Activated CD8-positive, alpha-beta memory T cell treated with anti-CD3 and anti-CD28 coated beads for 48 hours (primary cell): ENCODE results near the gene TRIM48.
"Not testable (repeated sequence)": the region's sequence is repeated elsewhere in the genome, so short reads cannot be mapped to it uniquely, and the experiment has no call there.

Experiments
- DNase-seq, 3 experiments: peaks; one replicate each; pipeline ENCODE4 v3.0.0-alpha.2; 2020; ENCODE audit warnings: low read depth in 2 of 3, low spot score in 2 of 3

The TRIM48 gene, protein sequence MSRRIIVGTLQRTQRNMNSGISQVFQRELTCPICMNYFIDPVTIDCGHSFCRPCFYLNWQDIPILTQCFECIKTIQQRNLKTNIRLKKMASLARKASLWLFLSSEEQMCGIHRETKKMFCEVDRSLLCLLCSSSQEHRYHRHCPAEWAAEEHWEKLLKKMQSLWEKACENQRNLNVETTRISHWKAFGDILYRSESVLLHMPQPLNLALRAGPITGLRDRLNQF

DNA sequence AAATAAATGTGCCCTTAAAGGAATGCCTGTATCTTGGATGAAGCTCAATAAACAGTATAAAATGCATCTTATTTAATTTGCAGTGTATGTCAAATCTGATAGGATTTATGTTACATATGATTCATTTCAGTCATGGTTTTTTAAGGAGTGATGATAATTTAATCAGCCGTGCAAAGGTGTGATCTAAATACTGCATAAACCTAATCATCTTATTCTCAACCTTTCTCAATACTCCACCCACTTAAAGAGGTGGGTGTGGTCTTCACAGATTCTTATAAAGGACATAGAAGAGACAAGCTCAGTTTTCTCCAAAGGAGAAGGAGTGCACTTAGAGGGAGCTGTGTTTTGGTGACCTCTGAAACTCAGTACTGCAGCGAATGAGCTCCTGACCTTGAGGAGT lies at the start of gene TRIM48:
Gene TRIM48, plus strand, starts transcription at position 301 of the 400 bp plus-strand sequence. CDS start 113 bp downstream, outside the sequence.
- not testable (repeated sequence) for DNase-seq

DNA sequence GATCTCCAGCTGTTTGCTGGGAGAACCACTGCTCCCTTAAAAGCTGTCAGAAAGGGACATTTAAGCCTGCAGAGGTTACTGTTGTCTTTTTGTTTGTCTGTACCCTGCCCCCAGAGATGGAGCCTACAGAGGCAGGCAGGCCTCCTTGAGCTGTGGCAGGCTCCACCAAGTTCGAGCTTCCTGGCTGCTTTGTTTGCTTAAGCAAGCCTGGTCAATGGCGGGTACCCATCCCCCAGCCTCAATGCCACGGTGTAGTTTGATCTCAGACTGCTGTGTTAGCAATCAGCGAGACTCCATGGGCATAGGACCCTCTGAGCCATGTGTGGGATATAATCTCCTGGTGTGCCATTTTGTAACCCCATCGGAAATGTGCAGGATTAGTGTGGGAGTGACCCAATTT lies 23.6 kb upstream of the TRIM48 start:
- not testable (repeated sequence) for DNase-seq

DNA sequence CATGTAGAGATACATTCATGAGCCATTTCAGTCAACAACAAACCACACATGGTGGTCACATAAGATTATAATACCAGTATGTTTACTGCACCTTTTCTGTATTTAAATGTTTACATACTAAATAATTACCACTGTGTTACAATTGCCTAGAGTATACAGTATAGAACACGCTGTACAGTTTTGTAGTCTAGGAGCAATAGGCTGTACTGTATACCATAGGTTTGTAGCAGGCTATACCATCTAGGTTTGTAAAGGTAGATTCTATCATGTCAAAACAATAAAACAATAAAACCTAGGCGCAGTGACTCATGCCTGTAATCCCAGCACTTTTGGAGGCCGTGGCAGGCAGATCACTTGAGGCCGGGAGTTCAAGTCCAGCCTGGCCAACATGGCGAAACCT lies 1.1 kb downstream of the TRIM48 start:
- no peak for DNase-seq
